HG02623 (cell line): Measurements from ENCODE around the gene SULT1C3.
"Not testable (repeated sequence)": the region's sequence is repeated elsewhere in the genome, so short reads cannot be mapped to it uniquely, and the experiment has no call there.

Experiments used
- ATAC-seq: cut with Tn5 transposase; IDR thresholded peaks from one replicate; pipeline ENCODE4 v1.9.1; 2021; ENCODE audit warnings: moderate library complexity; ENCODE audit not compliant: unreplicated experiment

SULT1C3 gene

GRCh38 chr2:108243566-108243965 lies 3.8 kb downstream of the SULT1C3 start:
- ATAC-seq = no peak

GRCh38 chr2:108244667-108245414 lies 5.1 kb downstream of the SULT1C3 start:
- no peak for ATAC-seq

- no peak for ATAC-seq
Measured at GRCh38 chr2:108253106-108253505, 13.3 kb downstream of the SULT1C3 start.

- ATAC-seq = no peak
Measured at GRCh38 chr2:108257757-108258331, 18.1 kb downstream of the SULT1C3 start.

- ATAC-seq = no peak
Measured at GRCh38 chr2:108260773-108261172, 21.0 kb downstream of the SULT1C3 start.

GRCh38 chr2:108262036-108262435 lies 22.3 kb downstream of the SULT1C3 start:
- no peak for ATAC-seq

GRCh38 chr2:108263401-108263800 lies 23.6 kb downstream of the SULT1C3 start:
- no peak for ATAC-seq

GRCh38 chr2:108266218-108266617 lies 26.4 kb downstream of the SULT1C3 start:
- ATAC-seq = no peak

- ATAC-seq = no peak
Measured at GRCh38 chr2:108267101-108267500, 27.3 kb downstream of the SULT1C3 start.

GRCh38 chr2:108268001-108268400 lies 28.2 kb downstream of the SULT1C3 start:
- ATAC-seq = no peak

GRCh38 chr2:108270346-108270745 lies 30.6 kb downstream of the SULT1C3 start:
- no peak for ATAC-seq

GRCh38 chr2:108270768-108271506 lies 31.2 kb downstream of the SULT1C3 start:
- ATAC-seq = no peak

GRCh38 chr2:108271691-108272253 lies 32.0 kb downstream of the SULT1C3 start:
- ATAC-seq = no peak

- no peak for ATAC-seq
Measured at GRCh38 chr2:108278631-108279030, 38.9 kb downstream of the SULT1C3 start.

GRCh38 chr2:108279468-108279867 lies 39.7 kb downstream of the SULT1C3 start:
- no peak for ATAC-seq

- no peak for ATAC-seq
Measured at GRCh38 chr2:108280466-108280865, 40.7 kb downstream of the SULT1C3 start.

GRCh38 chr2:108284566-108284965 lies 44.8 kb downstream of the SULT1C3 start:
- not testable (repeated sequence) for ATAC-seq

GRCh38 chr2:108285616-108286015 lies 45.8 kb downstream of the SULT1C3 start:
- ATAC-seq = no peak

GRCh38 chr2:108287169-108287568 lies 47.4 kb downstream of the SULT1C3 start:
- ATAC-seq = no peak

GRCh38 chr2:108288534-108289106 lies 48.9 kb downstream of the SULT1C3 start, which contains the start of gene SULT1C2:
SULT1C2 (plus strand) TSS chr2:108288895; CDS start chr2:108293668, 4,773 bp downstream.
- ATAC-seq = no peak

- ATAC-seq = no peak
Measured at GRCh38 chr2:108293850-108294249, 54.1 kb downstream of the SULT1C3 start.
